Ovary (tissue), 10 donors: ENCODE data around the gene LRRC56. TPM values are rescaled to one million over a fixed set of nuclear protein-coding genes. Genes with fewer than 3 reads are reported as not detected.
A peak's percentile ranks its signal among the peaks of the same experiment; 100 is the strongest.

Source experiments
- DNase-seq, 5 donors: peaks; one replicate each; pipeline ENCODE4 v3.0.0-alpha.2; 2019 to 2020
- H3K27ac ChIP-seq, 2 donors: fragments of 200-600 bp; one replicate each; pipeline versions ENCODE4 v1.5.1 to v1.8.0; 2019 to 2022
- H3K27me3 ChIP-seq: fragments of 200-600 bp; one replicate; pipeline ENCODE4 v1.8.0; 2022
- H3K36me3 ChIP-seq: fragments of 200-600 bp; sonication (generic); one replicate; pipeline ENCODE4 v1.5.1; 2019
- H3K4me1 ChIP-seq: one replicate; pipeline ENCODE4 v1.8.1; 2013; ENCODE audit warnings: mild to moderate bottlenecking, moderate library complexity; ENCODE audit not compliant: insufficient read depth
- H3K4me3 ChIP-seq: fragments of 200-600 bp; sonication (generic); one replicate; pipeline ENCODE4 v1.5.1; 2017
- H3K9me3 ChIP-seq, 2 donors: fragments of 200-600 bp in 1 of 2; sonication (generic) in 1 of 2; one replicate each; pipeline versions ENCODE4 v1.5.1 to v1.8.1; 2013 to 2019; ENCODE audit warnings: mild to moderate bottlenecking in 1 of 2, moderate library complexity in 1 of 2
- EP300 ChIP-seq: sonication (generic); formaldehyde crosslinking; IDR thresholded peaks from one replicate; pipeline ENCODE4 v1.6.1; 2017; ENCODE audit warnings: antibody characterized with exemption
- POLR2A ChIP-seq: fragments of 450-650 bp; IDR thresholded peaks from one replicate; pipeline ENCODE4 v1.6.1; 2017; ENCODE audit warnings: antibody characterized with exemption, mild to moderate bottlenecking, moderate library complexity
- WGBS, 3 donors: extraction: QIAGEN DNeasy Blood & Tissue Kit in 1 of 3; methylation state at CpG; one replicate each; pipeline versions ENCODE4 v1.1.5 to v1.1.7; 2013 to 2017; 5-methylcytosine and 5-hydroxymethylcytosine counted together
- intact Hi-C, 4 donors: fragments of 100-400 bp; cut with DNase I; formaldehyde crosslinking; loops; one replicate each; pipeline versions ENCODE4 v1.11.0 to v1.15.1; 2022 to 2023
- long read RNA-seq, 3 donors: library from polyadenylated mRNA in 2 of 3; unstranded in 2 of 3; transcript quantifications; one replicate each; pipeline ENCODE4 v2.0.0 and lab custom pipeline, GENCODE V29; 2021 to 2026
- polyA plus RNA-seq, 2 donors: library from polyadenylated mRNA; stranded (reverse); fragments of 200-250 nt in 1 of 2; fragments of 350-450 nt in 1 of 2; fragmentation: Illumina TruSeq in 1 of 2; extraction: RNeasy Lipid Tissue Mini Kit (QIAGEN cat#74804) in 1 of 2; gene quantifications; one replicate each; pipeline ENCODE4 v1.2.3, GENCODE V29; 2013 to 2014
- total RNA-seq, 7 donors: library from RNA; depleted of rRNA in 2 of 7; stranded (reverse); fragments of >200 nt in 2 of 7; fragmentation: NEBNext Ultra II Directional in 3 of 7; extraction: Animal tissue kit (Norgen Biotek cat#: 25700) in 3 of 7; gene quantifications; one replicate each; pipeline versions ENCODE4 v1.1.0 to v1.2.4, GENCODE V29; 2016 to 2023
- TF ChIP-seq, protein P1 (sequence below), 3 donors: fragments of 450-650 bp in 2 of 3; fragments of 200-600 bp in 1 of 3; IDR thresholded peaks; one replicate each; pipeline versions ENCODE4 v1.5.1 to v1.8.0; 2016 to 2022; ENCODE audit warnings: antibody characterized with exemption in 3 of 3, mild to moderate bottlenecking in 1 of 3
- donor health status: DM: no; HTN: no; CAD: no; lungs with moderate emphysema.
- donor health status: DM: no; HTN: no; CAD: no.
- donor health status: Bipolar disorder and iron deficiency.
- donor health status: DM: yes; HTN: yes; CAD: no.
- donor health status: DM: no; HTN: no; CAD: no.
- donor health status: DM: yes; HTN: yes; CAD: no.

The LRRC56 gene, protein sequence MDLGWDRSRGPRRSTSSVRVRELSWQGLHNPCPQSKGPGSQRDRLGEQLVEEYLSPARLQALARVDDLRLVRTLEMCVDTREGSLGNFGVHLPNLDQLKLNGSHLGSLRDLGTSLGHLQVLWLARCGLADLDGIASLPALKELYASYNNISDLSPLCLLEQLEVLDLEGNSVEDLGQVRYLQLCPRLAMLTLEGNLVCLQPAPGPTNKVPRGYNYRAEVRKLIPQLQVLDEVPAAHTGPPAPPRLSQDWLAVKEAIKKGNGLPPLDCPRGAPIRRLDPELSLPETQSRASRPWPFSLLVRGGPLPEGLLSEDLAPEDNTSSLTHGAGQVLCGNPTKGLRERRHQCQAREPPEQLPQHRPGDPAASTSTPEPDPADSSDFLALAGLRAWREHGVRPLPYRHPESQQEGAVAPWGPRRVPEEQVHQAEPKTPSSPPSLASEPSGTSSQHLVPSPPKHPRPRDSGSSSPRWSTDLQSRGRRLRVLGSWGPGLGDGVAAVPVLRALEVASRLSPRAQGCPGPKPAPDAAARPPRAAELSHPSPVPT
- total RNA-seq = 1 to 10 TPM in 6 of 7 donors, under 1 TPM in 1; 0.60 to 6.2 (median 2.0) TPM
- 1 to 10 TPM in 1 of 2 donors, not detected in 1; 2.1 TPM for polyA plus RNA-seq
- long read RNA-seq, donor 1, partial matches to known transcripts = 0 of 2 reads
- long read RNA-seq, donor 1, other reads (novel, unspliced or antisense) = 2 of 2 reads
- long read RNA-seq, donor 2 = 0 reads
- long read RNA-seq, donor 3, partial matches to known transcripts = 3 of 5 reads
- long read RNA-seq, donor 3, other reads (novel, unspliced or antisense) = 2 of 5 reads

DNA sequence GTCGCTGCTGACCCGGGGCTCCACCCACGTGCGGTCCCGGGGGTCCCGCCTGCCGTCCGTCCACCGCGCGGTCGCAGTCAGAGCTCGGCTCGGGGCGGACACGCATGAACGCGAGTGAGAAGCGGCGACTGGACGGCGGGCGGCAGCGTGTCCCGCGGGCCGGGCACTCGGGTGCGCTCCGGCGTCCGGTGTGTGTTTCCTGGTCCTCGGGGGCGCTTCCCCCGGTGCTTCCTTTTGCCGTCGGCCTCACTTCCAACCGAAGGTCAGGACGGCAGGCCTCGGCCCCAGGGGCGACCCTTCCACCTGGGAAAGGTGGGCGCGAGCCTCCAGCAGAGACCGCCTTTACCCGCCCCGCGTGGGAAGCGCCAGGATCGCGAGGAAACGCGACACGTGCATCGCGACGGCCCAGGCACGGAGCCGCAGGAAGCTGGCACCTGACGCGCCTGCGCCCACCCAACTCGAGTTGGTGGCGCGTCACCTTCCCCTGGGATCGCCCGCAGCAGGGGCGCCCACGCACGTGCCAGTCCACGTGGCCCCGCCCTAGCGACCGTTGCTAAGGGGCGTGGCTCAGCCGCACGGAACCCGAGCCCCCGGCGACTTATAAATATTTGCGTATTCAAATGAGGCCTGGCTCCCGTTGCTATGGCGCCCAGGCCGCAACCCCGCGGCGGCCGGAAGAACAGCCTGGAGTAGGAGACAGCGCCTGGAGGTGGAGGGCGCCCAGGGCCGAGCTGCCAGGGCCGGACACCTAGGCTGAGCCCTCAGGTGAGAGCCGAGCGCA lies at the start of gene LRRC56:
TSS of gene LRRC56 (plus strand) at position 687 of the 781 bp plus-strand sequence. CDS start 3,158 bp downstream, outside the sequence.
- Histone ChIP-seq H3K36me3 (no peaks in the 10 kb centered on the region), H3K27ac (peak within 1 kb of the TSS in 1 of 2 donors; percentile 13), H3K4me3 (peak within 1 kb of the TSS; percentile 22), H3K9me3 (no peaks in the 10 kb centered on the region), H3K4me1 (peaks cover 11% of the 10 kb centered on the region), H3K27me3 (no peaks in the 10 kb centered on the region)
- peak; percentile 82 to 91 (median 84) for DNase-seq
- 1 to 6% (median 2%) methylated on average over 46 to 93 of the region's 93 CpGs for WGBS, 3 donors
- intact Hi-C loops = loop anchor here in 1 of 4 donors (10.0 kb wide), 1 partner anchor 1858 kb away; no protein-coding TSS in a partner anchor
- TF ChIP-seq, protein P1, sequence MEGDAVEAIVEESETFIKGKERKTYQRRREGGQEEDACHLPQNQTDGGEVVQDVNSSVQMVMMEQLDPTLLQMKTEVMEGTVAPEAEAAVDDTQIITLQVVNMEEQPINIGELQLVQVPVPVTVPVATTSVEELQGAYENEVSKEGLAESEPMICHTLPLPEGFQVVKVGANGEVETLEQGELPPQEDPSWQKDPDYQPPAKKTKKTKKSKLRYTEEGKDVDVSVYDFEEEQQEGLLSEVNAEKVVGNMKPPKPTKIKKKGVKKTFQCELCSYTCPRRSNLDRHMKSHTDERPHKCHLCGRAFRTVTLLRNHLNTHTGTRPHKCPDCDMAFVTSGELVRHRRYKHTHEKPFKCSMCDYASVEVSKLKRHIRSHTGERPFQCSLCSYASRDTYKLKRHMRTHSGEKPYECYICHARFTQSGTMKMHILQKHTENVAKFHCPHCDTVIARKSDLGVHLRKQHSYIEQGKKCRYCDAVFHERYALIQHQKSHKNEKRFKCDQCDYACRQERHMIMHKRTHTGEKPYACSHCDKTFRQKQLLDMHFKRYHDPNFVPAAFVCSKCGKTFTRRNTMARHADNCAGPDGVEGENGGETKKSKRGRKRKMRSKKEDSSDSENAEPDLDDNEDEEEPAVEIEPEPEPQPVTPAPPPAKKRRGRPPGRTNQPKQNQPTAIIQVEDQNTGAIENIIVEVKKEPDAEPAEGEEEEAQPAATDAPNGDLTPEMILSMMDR (IDR thresholded peaks at IDR 0.05) = no peak
- TF ChIP-seq EP300 (no peak), POLR2A (no peak)

DNA sequence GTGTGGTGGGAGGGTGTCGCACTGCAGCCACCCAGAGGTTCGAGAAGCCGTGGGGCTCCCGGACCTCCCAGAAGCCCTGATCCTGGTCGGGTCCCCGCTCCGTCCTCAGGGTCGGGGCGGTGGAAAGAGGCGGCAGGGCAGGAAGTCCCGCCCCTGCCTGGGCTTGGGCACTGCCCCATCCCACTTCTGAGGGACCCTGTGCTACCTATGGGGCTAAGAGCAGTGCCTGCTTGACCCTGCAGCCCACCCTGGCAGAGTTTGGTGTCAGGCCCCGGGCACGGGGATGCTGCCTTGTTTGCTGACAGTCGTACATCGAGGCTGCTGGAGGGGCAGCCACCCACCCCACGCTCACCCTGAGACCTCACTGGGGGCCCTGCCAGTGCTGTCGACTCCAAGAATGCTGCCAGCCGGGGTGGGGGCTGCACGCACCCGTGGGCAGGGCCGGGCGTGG lies 49.7 kb upstream of the LRRC56 start:
- H3K4me1 ChIP-seq = no peaks in the 10 kb centered on the region
- no peak for DNase-seq
- H3K9me3 ChIP-seq = no peaks in the 10 kb centered on the region
- WGBS, 3 donors = 80 to 86% (median 84%) methylated on average over 14 to 22 of the region's 22 CpGs
- intact Hi-C loops = no loop called here
- H3K27ac ChIP-seq = no peak overlapping the region
- H3K4me3 ChIP-seq = no peak overlapping the region
- TF ChIP-seq POLR2A = no peak
- TF ChIP-seq, protein P1 (IDR thresholded peaks at IDR 0.05) = no peak
- no peak for TF ChIP-seq EP300
- no peaks in the 10 kb centered on the region for H3K27me3 ChIP-seq
- no peaks in the 10 kb centered on the region for H3K36me3 ChIP-seq

DNA sequence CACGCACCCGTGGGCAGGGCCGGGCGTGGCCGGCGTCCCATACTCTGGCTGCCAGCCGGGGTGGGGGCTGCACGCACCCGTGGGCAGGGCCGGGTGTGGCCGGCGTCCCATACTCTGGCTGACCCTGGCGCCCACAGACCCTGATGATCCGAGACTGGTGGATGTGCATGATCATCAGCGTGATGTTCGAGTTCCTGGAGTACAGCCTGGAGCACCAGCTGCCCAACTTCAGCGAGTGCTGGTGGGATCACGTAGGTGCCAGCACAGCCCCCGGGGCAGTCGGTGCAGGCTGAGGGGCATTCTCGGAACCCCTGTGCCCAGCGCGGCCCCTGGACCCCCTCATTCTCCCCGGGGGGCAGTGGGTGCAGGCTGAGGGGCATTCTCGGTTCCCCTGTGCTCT lies 49.3 kb upstream of the LRRC56 start:
- no peaks in the 10 kb centered on the region for H3K27me3 ChIP-seq
- intact Hi-C loops = no loop called here
- no peak for DNase-seq
- no peaks in the 10 kb centered on the region for H3K4me1 ChIP-seq
- TF ChIP-seq POLR2A (no peak), EP300 (no peak)
- TF ChIP-seq, protein P1 (IDR thresholded peaks at IDR 0.05) = no peak
- H3K4me3 ChIP-seq = no peak overlapping the region
- no peaks in the 10 kb centered on the region for H3K36me3 ChIP-seq
- no peak overlapping the region for H3K27ac ChIP-seq
- H3K9me3 ChIP-seq = no peaks in the 10 kb centered on the region
- WGBS, 3 donors = 86 to 90% (median 86%) methylated on average over 25 of the region's 25 CpGs

DNA sequence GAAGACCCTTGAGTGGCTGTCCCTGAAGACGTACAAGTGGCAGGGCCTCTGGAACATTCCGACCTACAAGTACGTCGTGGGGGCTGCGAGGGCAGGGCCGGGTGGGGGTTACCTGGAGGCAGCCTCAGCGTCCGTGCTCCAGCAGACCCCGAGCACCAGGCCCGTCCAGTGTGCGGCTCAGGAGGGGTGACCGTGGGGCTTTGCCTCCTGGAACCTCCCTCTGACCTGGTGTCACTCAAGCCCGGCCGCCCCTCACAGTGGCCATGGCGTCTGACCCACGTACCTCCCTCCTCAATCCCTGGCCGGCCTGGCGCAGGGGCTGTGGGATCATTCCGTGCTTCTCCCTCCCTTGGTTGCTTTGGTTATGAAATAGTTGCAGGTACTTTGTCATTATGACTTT lies 48.7 kb upstream of the LRRC56 start:
- no peak for TF ChIP-seq EP300
- TF ChIP-seq, protein P1 (IDR thresholded peaks at IDR 0.05) = no peak
- TF ChIP-seq POLR2A = no peak
- H3K9me3 ChIP-seq = no peaks in the 10 kb centered on the region
- no peak overlapping the region for H3K4me3 ChIP-seq
- no peaks in the 10 kb centered on the region for H3K4me1 ChIP-seq
- H3K27ac ChIP-seq = no peak overlapping the region
- 85 to 86% (median 86%) methylated on average over 18 to 19 of the region's 19 CpGs for WGBS, 3 donors
- H3K36me3 ChIP-seq = no peaks in the 10 kb centered on the region
- intact Hi-C loops = no loop called here
- no peak for DNase-seq
- H3K27me3 ChIP-seq = no peaks in the 10 kb centered on the region
